ENCODE results near the gene CREBRF.

GRCh38 chr5:173094012-173094661 is 38.0 kb downstream of the CREBRF start:
- TF ChIP-seq CTCF (IDR thresholded peaks at IDR 0.05; ENCODE audit: insufficient read depth, low read depth, low read length) (no peak), EZH2 (IDR thresholded peaks at IDR 0.05; ENCODE audit: insufficient read depth, low read length) (no peak)
